ENCODE data around the gene RNU6-9. TPM values are rescaled to one million over a fixed set of nuclear protein-coding genes. Genes with fewer than 3 reads are reported as not detected.

The RNU6-9 gene
- total RNA-seq, 2 experiments from 2014 or later = not detected

- Mint-ChIP-seq H3K4me3 (peak overlapping the region; percentile 9), H3K9me3 (no peaks in the 10 kb centered on the region), H3K27me3 (ENCODE audit: low read depth) (no peaks in the 10 kb centered on the region), H3K36me3 (ENCODE audit: low read depth) (peaks cover 2% of the 10 kb centered on the region), H3K4me1 (ENCODE audit: low read depth) (peaks cover 11% of the 10 kb centered on the region), H3K27ac (no peak overlapping the region)
- DNase-seq = no peak
- CTCF ChIA-PET = interaction anchor here (0.6 kb wide), 1 partner anchor 166 kb away, joined by 3 read pairs; no protein-coding TSS in a partner anchor
- intact Hi-C loops (cut with micrococcal nuclease) = loop anchor here (5.0 kb wide), 2 partner anchors 167 to 262 kb away; partner anchors contain the start of gene POLR2E
These were observed 36.6 kb downstream of the RNU6-9 start for GRCh38 chr19:929891-930258.

GRCh38 chr19:931860-932647 lies 38.8 kb downstream of the RNU6-9 start:
- Mint-ChIP-seq H3K9me3 (no peaks in the 10 kb centered on the region), H3K27me3 (ENCODE audit: low read depth) (no peaks in the 10 kb centered on the region), H3K27ac (no peak overlapping the region), H3K4me1 (ENCODE audit: low read depth) (peaks cover 14% of the 10 kb centered on the region), H3K36me3 (ENCODE audit: low read depth) (peaks cover 2% of the 10 kb centered on the region), H3K4me3 (no peak overlapping the region)
- CTCF ChIA-PET = interaction anchor here (1.1 to 1.3 kb wide), 3 partner anchors 9 to 52 kb away, joined by 3 to 8 read pairs (median 4); partner anchors contain the start of gene WDR18
- no peak for DNase-seq
- intact Hi-C loops (cut with micrococcal nuclease) = no loop called here

DNA sequence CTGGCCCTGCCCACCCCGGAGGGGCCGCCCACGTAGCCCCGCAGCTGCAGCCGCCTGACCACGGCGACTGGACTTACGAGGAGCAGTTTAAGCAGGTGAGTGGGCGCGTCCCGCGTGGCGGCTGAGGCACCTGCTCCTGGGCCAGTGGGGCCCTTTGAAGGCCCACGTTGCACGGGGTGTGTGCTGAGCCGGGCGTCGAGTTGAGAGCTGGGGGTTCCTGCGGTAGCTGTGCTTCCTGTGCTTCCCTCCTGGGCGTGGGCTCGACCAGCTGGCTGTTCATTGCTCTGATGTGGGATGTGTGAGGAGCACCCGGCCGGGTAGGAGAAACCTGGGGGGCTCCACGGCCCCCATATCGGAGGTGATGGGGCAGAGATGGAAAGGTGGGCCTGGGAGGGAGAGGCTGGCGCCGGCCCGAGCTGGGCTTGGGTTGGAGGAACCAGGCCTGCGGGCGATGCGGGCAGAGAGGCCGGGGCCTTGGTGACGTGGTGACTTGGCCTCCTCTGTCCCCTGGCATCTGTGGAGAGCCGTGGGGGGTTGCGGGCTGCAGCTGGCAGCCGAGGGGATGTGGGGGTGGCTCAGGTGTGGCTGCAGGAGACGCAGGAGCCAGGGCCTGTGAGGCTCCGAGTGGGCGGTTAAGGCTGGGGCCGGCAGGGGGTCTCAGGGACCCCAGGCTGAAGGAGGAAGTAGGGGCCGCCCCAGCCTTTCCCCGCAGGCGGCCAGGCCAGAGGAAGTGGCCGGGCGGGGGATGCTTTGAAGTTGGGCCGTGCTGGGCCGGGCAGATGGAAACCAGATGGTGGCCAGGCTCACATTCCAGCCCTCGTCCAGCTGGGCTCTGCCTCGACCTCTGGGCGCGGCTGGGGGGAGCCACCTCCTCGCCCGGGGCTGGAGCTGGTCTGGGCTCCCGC lies 39.6 kb downstream of the RNU6-9 start:
- Mint-ChIP-seq H3K4me1 (ENCODE audit: low read depth) (peaks cover 20% of the 10 kb centered on the region), H3K4me3 (peak overlapping the region; percentile 63), H3K27ac (no peak overlapping the region), H3K36me3 (ENCODE audit: low read depth) (peaks cover 5% of the 10 kb centered on the region), H3K27me3 (ENCODE audit: low read depth) (no peaks in the 10 kb centered on the region), H3K9me3 (no peaks in the 10 kb centered on the region)
- intact Hi-C loops (cut with micrococcal nuclease) = no loop called here
- peak; percentile 54 for DNase-seq
- CTCF ChIA-PET = interaction anchor here (1.1 to 1.5 kb wide), 4 partner anchors 9 to 70 kb away, joined by 3 to 8 read pairs (median 4); partner anchors contain the start of gene WDR18

- intact Hi-C loops (cut with micrococcal nuclease) = no loop called here
- DNase-seq = no peak
- peaks cover 25% of the 10 kb centered on the region for H3K4me1 Mint-ChIP-seq (ENCODE audit: low read depth)
- CTCF ChIA-PET = interaction anchor here (1.1 to 1.5 kb wide), 2 partner anchors 10 to 70 kb away, joined by 4 to 5 read pairs; no protein-coding TSS in a partner anchor
- H3K4me3 Mint-ChIP-seq = no peak overlapping the region
- peaks cover 5% of the 10 kb centered on the region for H3K36me3 Mint-ChIP-seq (ENCODE audit: low read depth)
- H3K27me3 Mint-ChIP-seq (ENCODE audit: low read depth) = no peaks in the 10 kb centered on the region
- no peak overlapping the region for H3K27ac Mint-ChIP-seq
- no peaks in the 10 kb centered on the region for H3K9me3 Mint-ChIP-seq
These were observed 40.2 kb downstream of the RNU6-9 start for GRCh38 chr19:933553-933882.

- no peak for DNase-seq
- Mint-ChIP-seq H3K4me3 (no peak overlapping the region), H3K27ac (no peak overlapping the region), H3K36me3 (ENCODE audit: low read depth) (peaks cover 5% of the 10 kb centered on the region), H3K9me3 (no peaks in the 10 kb centered on the region), H3K27me3 (ENCODE audit: low read depth) (no peaks in the 10 kb centered on the region), H3K4me1 (ENCODE audit: low read depth) (peaks cover 25% of the 10 kb centered on the region)
- intact Hi-C loops (cut with micrococcal nuclease) = no loop called here
- CTCF ChIA-PET = interaction anchor here (1.5 kb wide), 1 partner anchor 71 kb away, joined by 5 read pairs; no protein-coding TSS in a partner anchor
These were observed 41.0 kb downstream of the RNU6-9 start for GRCh38 chr19:934197-934840.

GRCh38 chr19:934865-935479 lies 41.7 kb downstream of the RNU6-9 start:
- no peak for DNase-seq
- H3K4me3 Mint-ChIP-seq = no peak overlapping the region
- H3K27me3 Mint-ChIP-seq (ENCODE audit: low read depth) = no peaks in the 10 kb centered on the region
- intact Hi-C loops (cut with micrococcal nuclease) = no loop called here
- H3K27ac Mint-ChIP-seq = no peak overlapping the region
- H3K36me3 Mint-ChIP-seq (ENCODE audit: low read depth) = peaks cover 8% of the 10 kb centered on the region
- CTCF ChIA-PET = no interaction called here
- no peaks in the 10 kb centered on the region for H3K9me3 Mint-ChIP-seq
- peaks cover 28% of the 10 kb centered on the region for H3K4me1 Mint-ChIP-seq (ENCODE audit: low read depth)

DNA sequence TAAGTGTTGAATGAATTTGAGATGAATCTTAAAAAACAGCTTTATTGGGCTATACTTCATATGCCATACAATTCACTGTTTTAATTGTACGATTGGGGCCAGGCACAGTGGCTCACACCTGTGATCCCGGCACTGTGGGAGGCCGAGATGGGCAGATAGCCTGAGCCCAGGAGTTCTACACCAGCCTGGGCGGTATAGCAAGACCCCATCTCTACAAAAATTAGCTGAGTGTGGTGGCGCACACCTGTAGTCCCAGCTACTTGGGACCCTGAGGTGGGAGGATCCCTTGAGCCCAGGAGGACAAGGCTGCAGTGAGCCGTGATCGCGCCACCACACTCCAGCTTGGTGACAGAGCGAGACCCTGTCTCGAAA lies 42.9 kb downstream of the RNU6-9 start:
- no peak for DNase-seq
- H3K27ac Mint-ChIP-seq = no peak overlapping the region
- peaks cover 8% of the 10 kb centered on the region for H3K36me3 Mint-ChIP-seq (ENCODE audit: low read depth)
- CTCF ChIA-PET = no interaction called here
- H3K4me1 Mint-ChIP-seq (ENCODE audit: low read depth) = peaks cover 33% of the 10 kb centered on the region
- intact Hi-C loops (cut with micrococcal nuclease) = no loop called here
- H3K9me3 Mint-ChIP-seq = no peaks in the 10 kb centered on the region
- H3K27me3 Mint-ChIP-seq (ENCODE audit: low read depth) = no peaks in the 10 kb centered on the region
- H3K4me3 Mint-ChIP-seq = no peak overlapping the region

GRCh38 chr19:937259-937694 lies 44.0 kb downstream of the RNU6-9 start:
- CTCF ChIA-PET = no interaction called here
- peaks cover 35% of the 10 kb centered on the region for H3K4me1 Mint-ChIP-seq (ENCODE audit: low read depth)
- intact Hi-C loops (cut with micrococcal nuclease) = no loop called here
- no peak overlapping the region for H3K4me3 Mint-ChIP-seq
- H3K27ac Mint-ChIP-seq = no peak overlapping the region
- peak; percentile 45 for DNase-seq
- peaks cover 8% of the 10 kb centered on the region for H3K36me3 Mint-ChIP-seq (ENCODE audit: low read depth)
- H3K27me3 Mint-ChIP-seq (ENCODE audit: low read depth) = no peaks in the 10 kb centered on the region
- H3K9me3 Mint-ChIP-seq = no peaks in the 10 kb centered on the region

DNA sequence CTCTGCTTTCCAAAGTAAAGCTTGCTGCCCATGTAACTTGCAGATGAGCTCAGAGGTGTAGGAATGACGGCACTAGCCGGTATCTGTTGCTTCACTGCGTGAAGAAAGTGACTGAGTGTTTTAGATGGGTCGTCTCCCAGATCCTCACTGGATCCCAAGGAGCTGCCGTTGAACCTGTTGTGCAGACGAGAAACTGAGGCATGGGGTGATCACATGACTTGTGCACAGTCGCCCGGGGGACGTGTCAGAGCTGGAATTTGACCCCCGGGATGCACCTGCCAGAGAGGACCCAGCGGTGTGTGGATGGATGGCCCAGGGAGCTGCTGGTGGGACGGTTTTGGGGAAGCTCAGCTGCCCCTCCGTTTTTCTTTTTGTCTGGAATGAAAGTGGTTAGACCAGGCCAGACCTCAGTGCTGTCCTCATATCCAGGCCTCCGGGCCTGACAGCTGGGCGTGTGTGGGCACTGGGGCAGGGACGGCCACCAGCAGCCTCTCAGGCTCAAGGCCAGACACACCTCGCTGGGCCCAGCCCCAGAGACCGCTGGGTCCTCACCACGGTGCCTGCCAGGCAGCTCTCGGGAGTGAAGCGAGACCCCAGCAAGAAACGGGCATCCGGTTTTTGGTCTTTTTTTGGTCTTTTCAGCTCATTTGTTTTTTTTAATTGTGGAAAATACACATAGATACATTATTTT lies 45.1 kb downstream of the RNU6-9 start:
- Mint-ChIP-seq H3K4me3 (no peak overlapping the region), H3K36me3 (ENCODE audit: low read depth) (peaks cover 6% of the 10 kb centered on the region), H3K9me3 (no peaks in the 10 kb centered on the region), H3K27me3 (ENCODE audit: low read depth) (no peaks in the 10 kb centered on the region), H3K27ac (no peak overlapping the region), H3K4me1 (ENCODE audit: low read depth) (peaks cover 28% of the 10 kb centered on the region)
- CTCF ChIA-PET = interaction anchor here (0.7 to 1.0 kb wide), 2 partner anchors 16 to 43 kb away, joined by 3 to 5 read pairs; no protein-coding TSS in a partner anchor
- DNase-seq = no peak
- intact Hi-C loops (cut with micrococcal nuclease) = no loop called here

DNA sequence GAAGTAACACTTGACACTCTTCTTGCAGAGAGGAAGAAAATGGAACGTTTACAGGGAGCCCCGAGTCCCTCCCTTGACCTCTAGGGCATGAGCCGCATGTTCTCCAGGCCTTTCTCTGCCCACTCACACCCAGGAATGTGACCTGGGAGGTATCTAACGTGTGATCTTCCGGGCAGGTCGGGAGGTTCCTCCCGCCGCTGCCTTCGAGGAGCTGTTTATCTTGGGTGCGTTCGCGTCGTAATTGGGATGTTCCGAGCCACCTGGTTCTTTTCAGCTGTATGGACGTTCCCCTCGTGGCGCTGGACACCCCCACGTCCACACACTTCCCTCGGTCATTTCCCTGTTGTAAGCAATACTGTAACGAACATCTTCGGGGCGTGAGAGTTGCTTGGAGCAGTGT lies 46.2 kb downstream of the RNU6-9 start:
- H3K27me3 Mint-ChIP-seq (ENCODE audit: low read depth) = no peaks in the 10 kb centered on the region
- no peaks in the 10 kb centered on the region for H3K9me3 Mint-ChIP-seq
- no peak overlapping the region for H3K4me3 Mint-ChIP-seq
- H3K36me3 Mint-ChIP-seq (ENCODE audit: low read depth) = peaks cover 6% of the 10 kb centered on the region
- intact Hi-C loops (cut with micrococcal nuclease) = no loop called here
- no peak overlapping the region for H3K27ac Mint-ChIP-seq
- peaks cover 28% of the 10 kb centered on the region for H3K4me1 Mint-ChIP-seq (ENCODE audit: low read depth)
- no peak for DNase-seq
- CTCF ChIA-PET = interaction anchor here (0.7 kb wide), 1 partner anchor 17 kb away, joined by 5 read pairs; no protein-coding TSS in a partner anchor

GRCh38 chr19:939922-940321 lies 46.6 kb downstream of the RNU6-9 start:
- no peak overlapping the region for H3K27ac Mint-ChIP-seq
- H3K9me3 Mint-ChIP-seq = no peaks in the 10 kb centered on the region
- no peaks in the 10 kb centered on the region for H3K27me3 Mint-ChIP-seq (ENCODE audit: low read depth)
- peaks cover 28% of the 10 kb centered on the region for H3K4me1 Mint-ChIP-seq (ENCODE audit: low read depth)
- no peak for DNase-seq
- H3K4me3 Mint-ChIP-seq = peak overlapping the region; percentile 68
- H3K36me3 Mint-ChIP-seq (ENCODE audit: low read depth) = peaks cover 6% of the 10 kb centered on the region
- CTCF ChIA-PET = interaction anchor here (0.7 kb wide), 1 partner anchor 44 kb away, joined by 3 read pairs; no protein-coding TSS in a partner anchor
- intact Hi-C loops (cut with micrococcal nuclease) = loop anchor here (2.0 kb wide), 1 partner anchor 13 kb away; the partner anchor contains the start of gene ARID3A

All from activated naive CD4-positive, alpha-beta T cell treated with anti-CD3 and anti-CD28 coated beads for 36 hours (primary cell).